Non-pigmented ciliary epithelial cell (primary cell): ENCODE measurements around the gene WWOX.
"Not testable (repeated sequence)": the region's sequence is repeated elsewhere in the genome, so short reads cannot be mapped to it uniquely, and the experiment has no call there.

Source experiments
- DNase-seq: peaks from one replicate; pipeline ENCODE4 v3.0.0-alpha.2; 2010; ENCODE audit warnings: low read depth

Gene WWOX

DNA sequence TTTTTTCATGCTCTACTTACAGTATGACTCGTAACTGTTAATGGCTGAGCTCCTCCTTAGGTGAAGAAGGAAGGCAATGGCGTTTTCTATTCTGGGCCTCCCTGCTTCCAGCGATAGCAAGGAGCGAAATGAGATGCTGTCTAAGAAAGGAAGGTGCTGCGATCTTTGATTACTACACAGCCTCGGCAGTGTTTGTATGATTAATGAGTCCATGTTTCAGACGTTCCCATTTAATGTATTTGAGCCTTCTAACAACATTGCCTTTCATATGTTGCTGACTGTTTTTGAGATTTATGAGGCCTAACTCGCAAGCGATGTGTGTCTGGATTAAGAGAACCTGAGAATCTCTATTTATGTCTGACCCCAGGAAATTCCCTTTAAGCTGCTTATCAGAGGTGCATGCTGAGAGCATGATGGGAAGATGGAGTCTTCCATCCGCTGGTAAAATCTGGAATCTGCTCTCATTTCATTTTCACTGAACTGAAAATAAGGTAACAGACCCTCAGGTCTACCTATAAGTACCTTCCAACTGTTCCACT lies 403.4 kb downstream of the WWOX start:
- DNase-seq, result no peak

DNA sequence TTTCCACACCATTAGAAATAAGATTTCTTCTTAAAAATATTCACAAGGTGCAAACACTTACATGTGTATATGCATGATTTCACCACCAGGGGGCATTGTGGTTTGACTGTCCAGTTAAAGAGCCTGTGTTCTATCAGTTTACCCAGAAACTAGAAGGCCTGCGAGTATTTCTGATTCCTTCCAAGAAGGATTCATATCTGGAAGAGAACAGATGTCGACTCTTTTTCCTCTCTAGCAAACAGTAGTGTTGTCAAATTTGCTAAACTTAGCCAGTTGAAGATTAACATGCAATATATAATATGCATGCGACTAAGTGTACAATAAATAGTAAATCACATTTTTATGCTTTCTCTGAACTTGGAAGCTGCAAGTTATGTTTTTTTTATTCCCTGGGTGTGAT lies 404.1 kb downstream of the WWOX start:
- no peak for DNase-seq

DNA sequence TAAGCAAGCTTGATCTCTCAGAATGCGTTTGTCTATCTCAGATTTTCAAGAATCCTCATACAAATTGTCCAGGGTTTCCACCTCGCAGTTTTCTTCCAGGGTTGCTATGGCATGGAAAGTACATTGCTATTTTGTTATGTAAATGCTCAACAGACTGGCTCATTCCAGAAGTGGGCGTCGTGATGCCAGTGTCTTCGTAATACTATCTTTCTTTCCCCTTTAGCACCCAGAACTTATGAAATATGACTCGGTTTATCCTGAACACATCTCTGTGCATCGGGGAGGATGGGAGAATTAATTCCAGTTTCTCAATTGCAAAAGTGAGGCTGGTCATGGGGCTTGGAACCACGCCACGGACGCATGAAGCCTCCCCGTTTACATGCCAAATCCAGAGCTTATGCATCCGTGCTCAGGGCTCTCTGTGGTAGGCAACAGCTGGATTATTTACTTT lies 405.0 kb downstream of the WWOX start:
- no peak for DNase-seq

DNA sequence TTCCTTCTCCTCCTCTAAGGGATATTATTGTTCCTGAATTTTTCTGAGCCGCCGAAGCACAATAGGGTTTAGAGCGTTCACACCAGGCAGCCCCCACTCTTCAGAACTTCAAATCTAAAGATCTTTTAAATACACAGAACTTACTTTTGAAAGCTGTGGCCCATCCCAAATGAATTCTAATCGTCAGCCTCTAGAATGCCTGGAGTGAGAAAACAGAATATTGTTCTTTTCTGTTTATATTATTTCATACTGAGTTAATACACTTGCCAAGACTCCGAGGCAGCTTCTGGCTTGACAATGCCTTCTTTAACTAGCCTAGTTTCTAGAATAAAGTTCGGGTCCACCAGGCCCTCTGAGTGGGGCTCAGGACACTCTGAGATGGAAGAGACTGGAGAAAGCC lies 405.6 kb downstream of the WWOX start:
- DNase-seq, result no peak

DNA sequence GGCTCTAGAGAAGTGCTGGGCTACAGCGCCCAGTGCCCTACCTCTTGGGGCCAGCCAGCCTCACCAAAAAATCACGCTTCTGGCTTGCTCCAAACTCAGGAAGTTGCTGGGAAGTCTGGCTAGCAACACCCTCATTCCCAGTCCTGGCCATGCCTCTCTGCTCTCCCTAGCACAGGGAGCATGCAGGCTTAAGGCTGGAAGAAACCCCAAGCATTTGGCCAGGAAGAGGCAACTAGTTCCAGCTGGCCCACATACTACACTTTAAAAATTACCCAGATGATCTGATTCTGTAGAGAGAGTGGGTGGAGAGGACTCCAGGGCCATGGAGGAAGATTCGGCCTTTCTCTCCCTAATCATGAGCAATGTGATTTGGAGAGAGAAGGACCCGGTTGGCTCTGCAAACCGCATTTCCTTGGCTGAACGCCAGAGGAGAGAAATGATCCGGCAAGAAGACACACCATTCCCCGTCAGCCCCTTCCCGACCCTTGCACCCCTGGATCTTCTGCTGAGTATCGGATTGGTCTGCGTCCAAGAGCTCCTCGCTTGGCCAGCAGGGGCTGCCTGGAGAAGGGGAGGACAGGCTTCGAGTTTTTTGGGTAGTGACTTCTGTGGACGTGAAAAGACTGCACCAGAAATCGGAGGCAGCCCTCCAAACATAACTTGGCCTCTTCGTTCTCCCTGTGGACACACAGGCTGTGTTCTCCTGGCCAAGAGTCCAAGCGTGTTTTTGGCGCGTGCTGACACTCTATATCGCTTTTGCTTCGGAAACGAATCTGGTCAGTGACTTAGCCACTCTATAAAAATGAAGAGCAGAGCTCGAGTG lies 406.3 kb downstream of the WWOX start:
- DNase-seq, result no peak

DNA sequence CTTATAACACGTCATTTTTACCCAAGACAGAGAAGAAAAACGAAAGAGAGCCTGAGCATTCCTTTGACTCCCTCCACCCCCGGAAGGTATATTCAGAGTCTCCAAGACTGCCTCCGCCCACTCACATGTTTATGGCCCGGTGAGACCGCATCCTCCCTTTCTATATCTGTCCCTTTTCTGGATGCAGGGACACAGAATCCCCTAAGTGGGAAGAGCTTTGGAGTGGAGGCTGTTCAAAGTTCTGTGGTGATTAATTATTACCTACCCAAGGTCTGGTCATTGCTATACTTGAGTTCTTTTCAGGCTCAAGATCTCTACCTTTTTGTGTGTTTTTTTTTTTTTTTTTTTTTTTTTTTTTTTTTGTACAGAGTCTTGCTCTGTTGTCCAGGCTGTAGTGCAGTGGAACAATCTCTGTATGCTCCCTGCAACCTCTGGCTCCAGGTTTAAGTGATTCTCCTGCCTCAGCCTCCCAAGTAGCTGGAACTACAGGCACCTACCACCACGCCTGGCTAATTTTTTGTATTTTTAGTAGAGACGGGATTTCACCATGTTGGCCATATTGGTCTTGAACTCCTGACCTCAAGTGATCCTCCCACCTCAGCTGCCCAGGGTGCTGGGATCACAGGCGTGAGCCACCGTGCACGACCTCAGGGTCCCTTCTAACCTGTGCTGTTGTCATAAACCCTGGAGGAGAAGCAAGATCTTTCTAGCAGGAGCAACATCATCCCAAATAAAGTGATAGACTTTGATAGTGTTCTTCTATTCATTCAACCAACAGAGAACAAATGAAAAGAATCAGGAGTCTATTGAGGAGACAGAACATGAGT lies 407.1 kb downstream of the WWOX start:
- no peak for DNase-seq

DNA sequence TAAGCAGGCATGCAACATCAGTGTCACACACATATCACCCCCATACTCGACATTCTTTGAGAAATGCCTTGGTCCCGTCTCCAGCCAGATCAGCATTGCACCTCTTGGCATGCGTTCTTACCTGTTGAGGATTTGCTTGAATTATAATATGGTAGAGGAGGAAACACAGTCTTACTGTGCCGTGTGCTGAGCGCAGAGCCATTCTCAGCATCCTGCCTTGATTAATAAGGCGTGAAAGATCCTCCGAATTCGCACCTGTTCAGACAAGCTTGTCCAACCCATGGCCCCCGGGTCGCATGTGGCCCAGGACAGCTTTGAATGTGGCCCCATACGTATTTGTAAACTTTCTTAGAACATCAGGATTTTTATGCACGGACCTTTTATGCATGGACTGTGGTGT lies 408.1 kb downstream of the WWOX start:
- DNase-seq, result no peak

DNA sequence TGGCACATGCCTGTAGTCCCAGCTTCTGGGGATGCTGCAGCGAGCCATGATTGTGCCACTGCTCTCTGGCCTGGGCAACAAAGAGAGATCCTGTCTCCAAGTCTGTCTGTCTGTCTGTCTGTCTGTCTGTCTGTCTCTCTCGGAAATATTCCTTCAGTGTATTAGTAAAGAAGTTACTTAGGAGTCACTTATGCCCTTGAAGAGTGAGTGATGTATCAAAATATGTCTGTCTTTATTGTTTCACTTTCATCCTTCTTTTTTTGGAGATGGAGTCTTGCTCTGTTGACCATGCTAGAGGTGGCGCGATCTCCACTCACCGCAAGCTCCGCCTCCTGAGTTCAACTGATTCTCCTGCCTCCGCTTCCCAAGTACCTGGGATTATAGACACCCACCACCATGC lies 410.5 kb downstream of the WWOX start:
- DNase-seq, result no peak

DNA sequence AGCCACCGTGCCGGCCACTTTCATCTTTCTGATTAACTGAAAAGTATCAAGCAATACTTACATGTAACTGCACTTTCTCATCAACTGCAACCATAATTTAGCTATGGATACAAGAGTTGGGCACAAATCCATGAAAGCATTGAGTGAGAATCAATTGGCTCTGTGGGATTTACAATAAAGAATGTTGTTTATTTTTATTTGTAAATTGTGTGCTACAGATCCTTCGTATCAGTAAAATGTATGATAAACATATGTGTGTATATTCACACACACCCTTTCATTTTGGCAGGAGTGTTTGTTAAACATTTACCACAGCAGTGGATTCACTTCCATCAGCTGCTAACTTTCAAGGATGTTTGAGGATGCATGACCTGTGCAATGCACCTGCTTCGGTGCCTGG lies 411.0 kb downstream of the WWOX start:
- no peak for DNase-seq

DNA sequence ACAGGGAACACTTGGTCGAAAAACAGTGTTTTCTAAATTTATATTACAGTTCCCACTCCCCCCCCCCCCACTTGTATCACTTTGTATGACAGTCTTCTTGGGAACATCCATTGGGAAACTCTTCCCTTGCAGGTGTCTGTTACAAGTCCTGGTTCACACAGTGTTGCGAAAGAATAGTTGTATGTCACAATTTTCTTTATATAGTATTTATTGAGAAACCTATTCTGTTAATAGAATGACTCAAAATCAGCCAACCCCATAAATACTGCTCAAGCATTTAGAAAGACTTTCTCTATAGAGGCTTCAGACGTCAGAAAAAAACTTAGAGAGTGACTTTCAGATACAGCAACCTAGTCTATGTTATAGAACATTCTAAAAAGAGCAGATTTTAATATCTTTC lies 414.4 kb downstream of the WWOX start:
- no peak for DNase-seq

DNA sequence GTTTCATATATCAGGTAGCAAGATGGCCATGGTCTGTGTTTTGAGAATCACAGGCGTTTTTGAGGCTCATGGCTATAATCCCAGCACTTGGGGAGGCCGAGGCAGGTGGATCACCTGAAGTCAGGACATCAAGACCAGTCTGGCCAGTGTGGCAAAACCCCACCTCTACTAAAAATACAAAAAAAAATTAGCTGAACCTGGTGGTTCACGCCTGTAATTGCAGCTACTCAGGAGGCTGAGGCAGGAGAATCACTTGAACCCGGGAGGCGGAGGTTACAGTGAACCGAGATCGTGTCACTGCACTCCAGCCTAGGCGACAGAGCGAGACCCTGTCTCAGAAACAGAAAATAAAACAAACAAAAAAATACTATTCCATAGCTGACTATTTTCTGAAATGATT lies 415.4 kb downstream of the WWOX start:
- not testable (repeated sequence) for DNase-seq

DNA sequence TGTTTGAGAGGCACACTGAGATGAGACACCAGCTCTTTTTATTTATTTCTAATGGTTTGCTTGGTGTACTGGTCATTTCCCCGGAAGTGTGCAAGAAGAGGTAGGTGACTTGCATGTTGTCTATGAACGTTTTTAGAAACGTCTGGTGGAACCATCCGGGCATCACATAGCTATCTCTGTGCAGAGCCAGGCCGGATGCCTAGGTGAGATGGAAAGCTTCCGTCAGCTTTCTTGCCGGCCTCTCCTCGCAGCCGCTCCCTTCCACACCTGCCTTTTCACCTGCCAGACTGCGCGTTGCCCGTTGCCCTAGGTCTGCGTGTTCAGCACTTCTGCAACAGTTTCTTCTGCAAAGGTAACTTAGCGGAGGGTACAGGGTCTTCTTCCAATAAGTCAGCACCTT lies 416.0 kb downstream of the WWOX start:
- no peak for DNase-seq

DNA sequence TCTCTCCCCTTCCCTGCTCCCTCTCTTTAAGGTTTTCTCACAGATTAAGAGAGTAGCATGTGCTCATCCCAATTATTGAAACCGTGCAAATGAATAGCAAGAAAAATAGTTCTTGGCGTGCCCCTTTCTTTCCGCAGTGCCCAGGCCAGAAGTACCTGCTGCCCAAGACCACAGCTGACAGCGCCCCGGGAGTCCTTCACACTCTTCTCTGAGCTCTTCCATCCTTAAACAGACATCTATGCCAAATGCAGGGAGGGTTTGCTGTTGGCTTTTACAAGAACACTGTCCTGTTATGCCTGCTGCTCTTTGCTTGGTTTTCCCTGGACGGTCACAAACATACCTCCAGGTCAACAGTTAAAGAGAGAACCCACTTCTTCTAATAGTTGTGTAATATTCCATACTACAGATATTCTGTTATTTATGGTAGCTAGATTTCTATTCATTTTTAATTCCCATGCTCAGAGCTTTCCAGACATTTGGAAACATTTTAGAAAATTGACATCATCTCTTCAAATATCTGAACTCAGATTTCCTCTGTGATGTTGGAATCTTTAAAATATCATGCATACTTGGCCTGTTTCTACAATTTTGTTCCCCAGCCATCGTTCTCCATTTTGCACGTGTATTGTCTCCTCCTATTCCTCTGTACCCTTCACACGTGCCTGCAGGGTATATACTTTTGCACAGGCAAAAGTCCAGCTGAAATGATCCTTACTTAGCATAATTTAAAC lies 416.7 kb downstream of the WWOX start:
- DNase-seq, result no peak

DNA sequence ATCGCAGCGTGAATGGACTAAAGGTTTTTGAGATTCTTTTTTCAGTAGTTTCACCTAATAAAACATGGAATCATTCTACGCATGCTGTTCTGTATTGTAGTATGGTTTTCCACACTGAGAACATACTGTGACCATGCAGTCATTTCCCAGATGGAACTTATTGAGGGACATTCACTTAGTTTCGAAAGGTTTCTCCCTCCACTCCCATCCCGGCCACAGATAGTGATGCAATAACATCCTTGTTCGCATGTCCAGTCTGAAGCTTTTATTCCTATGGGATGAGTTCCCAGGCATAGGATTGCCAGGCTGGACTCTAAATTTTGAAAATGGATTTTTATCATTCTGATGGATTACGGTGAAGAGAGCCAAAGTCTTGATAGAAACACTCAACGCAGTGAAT lies 420.4 kb downstream of the WWOX start:
- no peak for DNase-seq

DNA sequence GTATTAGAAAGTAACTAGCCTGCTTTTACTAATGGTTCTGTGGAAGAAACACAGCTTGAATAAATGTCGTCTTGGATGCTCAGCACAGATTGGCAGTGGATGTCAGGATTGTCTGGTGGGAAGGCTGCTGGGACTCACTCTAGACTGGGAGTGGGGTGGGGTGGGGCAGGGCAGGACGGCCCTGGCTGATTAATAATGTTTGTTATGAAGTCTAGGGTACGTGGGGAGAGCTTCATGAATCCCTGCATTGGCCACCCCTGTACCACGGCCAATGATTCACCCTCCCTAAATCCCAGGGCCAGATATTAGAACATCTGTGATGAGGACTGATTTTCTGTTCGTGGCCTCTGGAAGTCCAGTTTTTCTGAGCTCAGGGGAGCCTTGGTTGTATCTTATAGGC lies 421.0 kb downstream of the WWOX start:
- no peak for DNase-seq

DNA sequence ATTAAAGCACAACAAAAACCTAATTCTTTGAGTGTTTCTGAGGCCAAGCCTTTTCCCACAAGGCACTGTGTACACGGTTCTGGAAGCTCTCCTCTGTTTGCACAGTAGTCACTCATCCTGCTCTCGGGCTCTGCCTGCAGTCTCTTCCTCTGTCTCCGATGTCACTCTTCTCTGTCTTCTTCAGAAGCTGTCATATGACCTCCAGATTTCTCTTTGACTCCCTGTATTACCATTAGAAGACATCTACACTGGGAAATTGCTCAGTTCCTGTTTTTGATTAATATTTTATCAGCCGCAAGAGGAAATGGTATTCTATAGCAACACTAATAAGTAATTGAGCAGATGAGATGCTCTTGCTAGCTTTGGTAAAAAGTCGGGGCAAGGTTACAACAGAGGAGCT lies 422.9 kb downstream of the WWOX start:
- DNase-seq, result no peak

DNA sequence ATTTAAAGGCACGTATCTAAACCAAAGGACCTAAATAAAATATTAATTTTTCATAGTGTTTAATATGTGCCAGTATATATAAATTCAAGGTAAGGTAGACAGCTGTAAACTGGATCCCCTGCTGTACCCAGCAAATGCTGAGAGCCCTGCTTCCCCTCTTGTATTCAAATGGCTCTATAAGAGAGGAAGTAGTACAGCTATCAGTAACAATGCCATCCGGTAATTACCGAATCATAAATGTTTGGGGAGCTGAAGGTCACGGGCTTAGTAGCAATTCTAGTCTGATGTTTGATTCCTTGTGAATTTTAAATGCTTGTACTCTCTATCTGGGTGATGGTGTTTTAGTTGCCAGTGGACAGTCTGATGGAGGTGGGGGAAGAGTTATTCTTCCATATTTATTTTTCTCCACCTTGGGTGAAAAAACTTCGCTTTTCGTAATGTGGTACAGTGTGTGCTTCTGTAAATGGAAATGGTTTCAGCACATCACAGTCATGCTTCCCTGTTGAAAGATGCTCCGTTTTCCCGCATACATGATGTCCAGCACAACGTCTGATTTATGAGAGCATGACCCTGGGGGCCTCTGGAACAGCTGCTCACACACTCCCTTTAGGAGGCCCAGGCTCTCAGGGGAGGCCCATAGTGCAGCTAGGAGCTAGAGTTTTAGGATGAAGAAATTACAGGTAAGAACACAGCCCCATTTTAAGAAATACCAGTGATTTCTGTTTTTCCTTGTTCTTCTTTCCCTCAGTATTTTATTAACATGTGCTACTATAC lies 423.9 kb downstream of the WWOX start:
- DNase-seq, result no peak

DNA sequence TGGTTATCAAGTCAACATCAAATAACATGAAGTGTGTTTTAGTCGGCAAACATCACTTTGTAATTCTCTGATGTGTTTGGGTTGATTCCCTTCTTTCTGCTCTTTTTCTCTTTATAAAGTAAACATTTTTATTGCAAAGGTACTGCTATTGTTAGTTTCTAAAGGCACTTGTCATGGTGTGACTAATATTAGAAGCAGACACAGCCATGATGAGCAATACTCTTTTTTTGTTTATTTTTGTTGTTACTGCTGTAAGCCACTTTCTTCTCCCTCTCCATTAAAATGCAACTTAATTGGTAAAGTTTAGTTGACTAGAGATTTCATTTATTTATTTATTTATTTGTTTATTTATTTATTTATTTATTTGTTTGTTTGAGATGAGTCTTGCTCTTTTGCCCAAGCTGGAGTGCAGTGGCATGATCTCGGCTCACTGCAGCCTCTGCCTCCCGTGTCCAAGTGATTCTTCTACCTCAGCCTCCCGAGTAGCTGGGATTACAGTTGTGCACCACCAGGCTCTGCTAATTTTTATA lies 424.7 kb downstream of the WWOX start:
- no peak for DNase-seq

DNA sequence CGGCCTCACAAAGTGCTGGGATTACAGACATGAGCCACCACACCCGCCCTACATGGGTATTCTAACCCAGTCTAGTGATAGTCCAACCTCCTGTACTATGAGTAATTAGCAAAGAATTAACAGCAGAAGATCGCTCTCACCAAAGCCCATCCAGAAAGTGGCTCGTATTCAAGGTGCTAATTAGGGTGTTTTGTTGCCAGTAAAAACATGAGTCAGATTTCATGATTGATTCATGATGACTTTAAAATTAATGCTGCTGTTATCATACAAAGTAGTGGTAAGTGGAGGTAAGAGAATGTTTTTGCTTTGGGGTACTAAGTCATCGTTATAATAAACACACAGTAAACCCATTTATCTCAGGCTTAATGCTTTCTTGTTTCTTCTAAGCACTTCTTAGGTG lies 428.8 kb downstream of the WWOX start:
- no peak for DNase-seq

DNA sequence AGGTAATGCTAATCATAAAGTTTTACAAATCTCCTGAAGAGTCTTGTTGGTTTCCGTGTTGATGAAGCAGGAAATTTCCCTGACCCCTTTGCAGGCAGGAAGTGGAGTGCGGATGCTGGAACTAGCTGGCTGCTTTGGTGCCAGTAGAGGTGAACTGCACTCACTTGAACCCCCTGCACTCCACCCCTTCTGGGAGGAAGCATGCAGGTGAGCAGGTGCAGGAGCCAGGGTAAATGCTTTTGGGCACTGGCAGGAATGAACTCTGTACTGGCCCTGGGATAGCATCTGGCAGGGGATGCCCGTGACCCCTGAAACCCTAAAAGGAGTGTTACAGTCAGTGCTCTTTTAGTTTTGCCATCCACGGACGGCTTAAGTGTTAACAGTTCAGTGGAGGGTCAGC lies 430.4 kb downstream of the WWOX start:
- DNase-seq, result no peak

DNA sequence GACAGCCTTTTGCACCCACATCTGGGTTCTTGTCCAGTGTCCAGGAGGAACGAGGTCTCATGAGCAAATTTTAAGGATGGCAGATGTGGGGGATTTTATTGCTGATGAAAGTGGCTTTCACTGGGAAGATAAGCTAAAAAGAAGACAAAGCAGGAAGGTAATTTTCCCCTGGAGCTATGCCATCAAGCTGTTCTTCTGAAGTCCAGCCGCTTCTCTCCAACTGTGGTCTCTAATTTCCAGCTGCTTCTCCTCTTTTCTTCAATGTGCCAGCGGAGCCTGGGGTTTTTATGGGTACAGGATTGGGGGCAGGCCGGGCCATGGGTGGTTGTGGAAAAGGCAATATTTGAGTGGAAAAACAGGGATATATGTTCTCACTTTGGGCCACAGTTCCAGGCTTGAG lies 430.8 kb downstream of the WWOX start:
- DNase-seq, result no peak
